KOPT-K1 (cell line): ENCODE results near the gene PHF12.
A peak's percentile ranks its signal among the peaks of the same experiment; 100 is the strongest.

Source experiments
- H3K27ac ChIP-seq: fragments of 200-600 bp; sonication (generic); 2 replicates; pipeline ENCODE4 v1.5.1; 2016; ENCODE audit warnings: antibody characterized with exemption, mild to moderate bottlenecking, low read depth, low read length; ENCODE audit not compliant: poor library complexity, severe bottlenecking
- H3K36me3 ChIP-seq: fragments of 200-600 bp; sonication (generic); 2 replicates; pipeline ENCODE4 v1.5.1; 2017; ENCODE audit warnings: antibody characterized with exemption, mild to moderate bottlenecking, low read length, moderate library complexity; ENCODE audit not compliant: insufficient read depth
- H3K9me3 ChIP-seq: fragments of 200-600 bp; sonication (generic); 2 replicates; pipeline ENCODE4 v1.5.1; 2017; ENCODE audit warnings: antibody characterized with exemption, low read length, mild to moderate bottlenecking; ENCODE audit not compliant: insufficient read depth, poor library complexity, severe bottlenecking

The PHF12 gene

GRCh38 chr17:28951428-28951990, at the start of gene PHF12:
PHF12 (minus strand) TSS chr17:28951518; CDS start chr17:28950960, 558 bp downstream.
- Histone ChIP-seq H3K36me3 (peaks cover 12% of the 10 kb centered on the region), H3K9me3 (no peaks in the 10 kb centered on the region), H3K27ac (peak within 1 kb of the TSS; percentile 94)

GRCh38 chr17:29000973-29001372, 49.7 kb upstream of the PHF12 start:
- no peak overlapping the region for H3K27ac ChIP-seq
- no peaks in the 10 kb centered on the region for H3K36me3 ChIP-seq
- H3K9me3 ChIP-seq: no peaks in the 10 kb centered on the region

- no peaks in the 10 kb centered on the region for H3K9me3 ChIP-seq
- no peaks in the 10 kb centered on the region for H3K36me3 ChIP-seq
- no peak overlapping the region for H3K27ac ChIP-seq
These were observed 47.9 kb upstream of the PHF12 start for GRCh38 chr17:28999206-28999605.

GRCh38 chr17:28997806-28998205, 46.5 kb upstream of the PHF12 start:
- H3K36me3 ChIP-seq: no peaks in the 10 kb centered on the region
- H3K27ac ChIP-seq: no peak overlapping the region
- H3K9me3 ChIP-seq: no peaks in the 10 kb centered on the region

GRCh38 chr17:28996554-28997096, 45.3 kb upstream of the PHF12 start:
- no peak overlapping the region for H3K27ac ChIP-seq
- H3K9me3 ChIP-seq: no peaks in the 10 kb centered on the region
- H3K36me3 ChIP-seq: no peaks in the 10 kb centered on the region

DNA sequence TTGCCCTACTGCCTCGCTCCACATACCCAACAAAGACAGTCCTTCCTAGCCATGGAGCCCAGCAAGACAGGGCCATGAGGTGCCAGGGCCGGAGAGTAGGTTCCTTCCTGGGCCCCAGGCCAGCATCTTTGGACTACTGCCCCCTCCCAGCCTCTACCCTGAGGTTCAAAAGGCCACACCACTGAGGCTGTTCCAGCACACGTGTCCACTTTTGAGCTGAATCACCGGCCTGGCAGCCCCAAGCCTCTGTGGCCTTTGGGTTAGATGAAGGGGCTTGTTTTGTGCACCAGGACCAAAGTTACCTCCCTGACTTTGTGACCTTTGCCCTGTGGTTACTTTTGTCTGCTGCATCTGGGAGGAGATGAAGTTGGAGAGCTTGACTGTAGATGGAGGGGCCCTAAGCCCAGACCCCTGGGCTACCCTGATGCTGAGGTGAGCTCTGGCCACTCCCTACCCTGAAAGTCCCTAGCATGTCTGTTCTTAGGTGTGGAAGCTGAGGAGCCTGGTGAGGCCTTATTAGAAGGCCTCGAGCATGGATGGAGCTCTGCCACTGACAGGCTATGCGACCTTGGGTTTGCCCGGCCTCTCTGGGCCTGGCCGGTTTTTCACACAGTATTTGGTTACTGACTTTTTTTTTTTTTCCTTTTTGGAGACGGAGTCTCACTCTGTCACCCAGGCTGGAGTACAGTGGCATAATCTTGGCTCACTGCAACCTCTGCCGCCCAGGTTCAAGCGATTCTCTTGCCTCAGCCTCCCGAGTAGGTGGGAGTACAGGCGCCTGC, 42.5 kb upstream of the PHF12 start:
- Histone ChIP-seq H3K27ac (no peak overlapping the region), H3K36me3 (no peaks in the 10 kb centered on the region), H3K9me3 (no peaks in the 10 kb centered on the region)

- Histone ChIP-seq H3K27ac (no peak overlapping the region), H3K9me3 (no peaks in the 10 kb centered on the region), H3K36me3 (no peaks in the 10 kb centered on the region)
These were observed 41.6 kb upstream of the PHF12 start for GRCh38 chr17:28992625-28993600.

GRCh38 chr17:28992185-28992584, 40.9 kb upstream of the PHF12 start:
- Histone ChIP-seq H3K9me3 (no peaks in the 10 kb centered on the region), H3K27ac (no peak overlapping the region), H3K36me3 (no peaks in the 10 kb centered on the region)

GRCh38 chr17:28991779-28992178, 40.5 kb upstream of the PHF12 start:
- Histone ChIP-seq H3K36me3 (no peaks in the 10 kb centered on the region), H3K27ac (no peak overlapping the region), H3K9me3 (no peaks in the 10 kb centered on the region)

DNA sequence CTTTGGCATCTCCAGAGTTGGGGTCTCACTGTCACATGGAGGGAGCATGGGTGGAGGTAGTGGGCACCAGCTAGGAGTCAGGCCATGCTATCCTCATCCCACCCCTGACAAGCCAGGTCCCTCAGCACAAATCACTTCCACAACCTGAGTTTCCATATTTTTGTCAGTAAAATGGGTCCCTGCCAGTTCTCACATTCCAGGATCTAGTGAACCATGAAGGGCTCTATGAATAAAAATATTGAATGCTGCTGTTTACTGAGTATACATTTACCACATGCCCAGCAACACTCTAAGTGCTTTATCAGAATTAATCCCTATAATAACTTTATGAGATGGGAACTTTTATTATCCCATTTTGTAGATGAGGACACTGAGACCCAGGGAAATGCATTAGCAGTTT, 37.7 kb upstream of the PHF12 start:
- Histone ChIP-seq H3K9me3 (no peaks in the 10 kb centered on the region), H3K27ac (no peak overlapping the region)

GRCh38 chr17:28988475-28988874, 37.2 kb upstream of the PHF12 start:
- no peaks in the 10 kb centered on the region for H3K9me3 ChIP-seq
- H3K27ac ChIP-seq: no peak overlapping the region
- H3K36me3 ChIP-seq: no peaks in the 10 kb centered on the region

More for the DNA sequence above, 37.7 kb upstream of the PHF12 start:
- H3K36me3 ChIP-seq: no peaks in the 10 kb centered on the region

- Histone ChIP-seq H3K36me3 (no peaks in the 10 kb centered on the region), H3K27ac (no peak overlapping the region), H3K9me3 (no peaks in the 10 kb centered on the region)
These were observed 35.7 kb upstream of the PHF12 start for GRCh38 chr17:28986714-28987655.

DNA sequence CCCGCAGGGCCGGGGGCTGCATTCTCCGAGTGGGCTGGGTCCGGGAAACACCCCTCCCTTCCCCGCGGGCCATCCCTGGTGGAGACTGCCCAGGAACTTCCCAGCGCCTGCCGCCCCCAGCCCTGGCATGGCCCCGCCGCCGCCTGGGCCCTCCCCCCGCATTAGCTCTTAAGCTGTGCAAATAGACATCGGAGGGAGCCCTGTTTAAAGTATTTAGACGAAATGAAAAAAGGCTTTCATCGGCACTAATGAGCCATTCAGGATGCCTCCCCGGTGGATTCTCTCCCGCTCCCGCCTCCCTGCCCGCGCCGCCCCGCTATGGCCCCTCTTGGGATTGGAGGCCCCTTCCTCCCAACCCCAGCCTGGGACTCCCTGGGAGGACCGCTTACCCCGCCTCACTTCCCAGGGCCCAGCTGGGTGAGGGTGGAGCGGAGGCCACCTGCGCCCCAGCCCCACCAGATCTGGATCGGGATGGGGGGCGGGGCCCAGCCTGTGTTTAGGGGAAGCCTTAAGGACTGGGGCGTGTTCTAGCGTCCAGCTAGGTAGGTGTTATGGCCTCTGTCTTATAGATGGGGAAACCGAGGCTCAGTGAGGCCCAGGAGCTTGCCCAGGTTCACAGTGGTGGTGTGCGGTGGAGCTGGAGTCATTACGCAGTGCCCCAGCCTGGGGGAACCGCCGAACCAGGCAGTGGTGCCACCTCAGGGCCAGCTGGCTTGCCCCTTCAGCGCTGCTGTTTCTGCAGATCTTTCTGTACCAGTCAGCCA, 34.8 kb upstream of the PHF12 start:
- H3K36me3 ChIP-seq: no peaks in the 10 kb centered on the region
- H3K9me3 ChIP-seq: no peaks in the 10 kb centered on the region
- no peak overlapping the region for H3K27ac ChIP-seq
